Retinal pigment epithelial cell (primary cell): ENCODE data around the gene ZNF444.
A peak's percentile ranks its signal among the peaks of the same experiment; 100 is the strongest.

Experiments used
- DNase-seq: peaks from one replicate; pipeline ENCODE4 v3.0.0-alpha.2; 2010; ENCODE audit warnings: low read depth
- H3K4me3 ChIP-seq: 2 replicates; pipeline ENCODE4 v1.5.1; 2011; ENCODE audit warnings: mild to moderate bottlenecking, low read length, control low read depth, moderate library complexity
- TF ChIP-seq, protein P1 (sequence below): conservative IDR thresholded peaks from 2 replicates; pipeline ENCODE4 v1.5.1; 2011; ENCODE audit warnings: low read depth, low read length, control low read depth, inconsistent platforms

The ZNF444 gene

DNA sequence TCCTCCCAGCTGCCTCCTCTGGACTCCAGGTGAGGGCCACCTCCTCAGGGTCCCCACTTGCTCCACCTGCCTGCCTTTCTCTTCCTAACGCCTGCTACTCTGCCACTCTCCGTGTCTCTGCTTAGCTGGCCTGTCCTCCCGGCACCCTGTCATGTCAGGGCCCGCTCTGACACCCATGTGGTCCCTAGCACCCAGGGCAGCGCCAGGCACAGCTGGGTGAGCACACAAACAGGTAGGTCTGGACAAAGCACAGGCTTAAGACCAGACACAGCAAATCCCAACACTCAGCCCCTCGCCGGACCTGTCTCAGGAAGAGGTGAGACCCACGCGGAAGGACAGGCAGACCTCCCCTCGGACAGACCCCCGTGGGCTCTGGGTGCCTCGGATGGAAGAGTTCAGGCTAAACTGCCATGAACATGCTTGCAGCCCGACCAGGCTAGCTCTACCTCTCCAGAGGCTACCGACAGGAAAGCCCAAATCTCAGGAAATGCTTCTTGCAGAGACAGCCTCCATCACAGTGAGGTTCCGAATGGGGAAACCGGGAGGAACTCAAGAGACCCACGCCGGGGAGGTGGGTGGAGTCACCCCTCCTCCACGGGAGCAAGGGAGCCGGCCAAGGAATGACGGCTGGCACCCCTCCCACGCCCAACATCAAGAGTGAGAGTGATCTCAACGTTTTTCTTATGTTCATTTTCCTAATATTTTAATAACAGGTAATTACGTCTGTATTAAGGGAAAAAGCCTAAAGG is 32.5 kb upstream of the ZNF444 start:
- no peak for DNase-seq
- TF ChIP-seq, protein P1, sequence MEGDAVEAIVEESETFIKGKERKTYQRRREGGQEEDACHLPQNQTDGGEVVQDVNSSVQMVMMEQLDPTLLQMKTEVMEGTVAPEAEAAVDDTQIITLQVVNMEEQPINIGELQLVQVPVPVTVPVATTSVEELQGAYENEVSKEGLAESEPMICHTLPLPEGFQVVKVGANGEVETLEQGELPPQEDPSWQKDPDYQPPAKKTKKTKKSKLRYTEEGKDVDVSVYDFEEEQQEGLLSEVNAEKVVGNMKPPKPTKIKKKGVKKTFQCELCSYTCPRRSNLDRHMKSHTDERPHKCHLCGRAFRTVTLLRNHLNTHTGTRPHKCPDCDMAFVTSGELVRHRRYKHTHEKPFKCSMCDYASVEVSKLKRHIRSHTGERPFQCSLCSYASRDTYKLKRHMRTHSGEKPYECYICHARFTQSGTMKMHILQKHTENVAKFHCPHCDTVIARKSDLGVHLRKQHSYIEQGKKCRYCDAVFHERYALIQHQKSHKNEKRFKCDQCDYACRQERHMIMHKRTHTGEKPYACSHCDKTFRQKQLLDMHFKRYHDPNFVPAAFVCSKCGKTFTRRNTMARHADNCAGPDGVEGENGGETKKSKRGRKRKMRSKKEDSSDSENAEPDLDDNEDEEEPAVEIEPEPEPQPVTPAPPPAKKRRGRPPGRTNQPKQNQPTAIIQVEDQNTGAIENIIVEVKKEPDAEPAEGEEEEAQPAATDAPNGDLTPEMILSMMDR, result no peak
- H3K4me3 ChIP-seq, result no peak overlapping the region

DNA sequence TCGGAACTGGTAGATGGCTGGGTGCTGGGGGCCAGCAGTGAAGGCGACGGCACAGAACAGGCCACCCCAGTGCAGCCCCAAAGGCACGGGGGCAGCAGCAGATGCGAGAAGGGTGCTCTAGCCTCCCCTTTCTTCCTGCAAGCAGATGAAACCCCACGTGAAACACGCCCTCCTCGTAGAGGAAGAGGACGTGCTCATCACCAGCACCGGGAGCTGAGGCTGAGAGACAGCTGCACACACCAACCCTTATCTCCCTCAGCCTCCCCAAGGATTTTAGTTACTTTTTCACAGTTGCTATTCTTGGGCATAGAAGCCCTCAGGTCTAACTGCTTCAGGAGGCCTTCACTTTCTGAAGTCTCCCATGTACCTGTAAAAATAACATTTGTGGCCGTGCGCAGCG is 31.9 kb upstream of the ZNF444 start:
- no peak for DNase-seq
- no peak overlapping the region for H3K4me3 ChIP-seq
- TF ChIP-seq, protein P1, result no peak

DNA sequence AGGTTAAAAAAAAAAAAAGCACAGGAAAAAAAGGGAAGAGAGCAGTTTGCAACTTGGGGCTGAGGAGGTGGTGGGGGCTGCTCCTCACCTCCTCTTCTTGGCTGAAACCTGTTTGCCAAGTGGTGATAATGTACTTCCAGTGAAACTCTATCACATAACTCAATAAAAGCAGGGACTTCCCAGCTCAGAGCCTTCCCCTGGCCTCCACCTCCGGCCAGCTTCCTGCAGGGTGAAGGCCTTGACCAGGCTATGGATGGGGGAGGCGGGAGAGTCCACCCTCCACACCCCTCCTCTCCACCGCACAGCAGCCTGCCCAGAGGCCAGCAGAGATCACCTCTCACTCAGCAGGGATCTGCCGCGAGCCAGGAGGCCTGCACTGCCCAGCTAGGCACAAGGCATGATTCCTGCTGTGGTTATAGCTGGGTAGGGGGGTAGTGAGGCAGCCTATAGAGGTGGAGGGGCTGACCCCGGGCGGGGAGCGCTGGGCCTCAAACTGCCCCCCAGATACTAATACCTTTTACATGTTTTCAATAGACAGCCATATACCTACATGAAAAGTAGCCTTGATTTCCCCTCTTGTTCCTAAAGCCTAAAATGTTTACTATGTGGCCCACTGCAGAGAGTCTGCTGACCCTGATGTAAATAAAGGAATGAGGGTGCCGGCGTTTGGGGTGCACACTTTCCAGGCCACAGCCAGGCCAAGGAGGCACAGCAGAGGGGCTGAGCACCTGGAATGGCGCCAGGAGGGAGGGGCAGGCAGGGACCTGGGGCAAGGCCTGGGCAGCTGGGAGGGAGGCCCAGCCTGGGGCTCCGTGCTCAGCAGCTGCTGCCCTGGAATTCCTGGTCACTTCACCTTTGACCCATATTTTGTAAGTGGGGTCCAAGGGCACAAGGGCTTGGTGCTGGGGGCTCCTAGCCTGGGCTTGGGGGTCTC is 30.3 kb upstream of the ZNF444 start:
- DNase-seq, result no peak
- TF ChIP-seq, protein P1, result no peak
- H3K4me3 ChIP-seq, result no peak overlapping the region

DNA sequence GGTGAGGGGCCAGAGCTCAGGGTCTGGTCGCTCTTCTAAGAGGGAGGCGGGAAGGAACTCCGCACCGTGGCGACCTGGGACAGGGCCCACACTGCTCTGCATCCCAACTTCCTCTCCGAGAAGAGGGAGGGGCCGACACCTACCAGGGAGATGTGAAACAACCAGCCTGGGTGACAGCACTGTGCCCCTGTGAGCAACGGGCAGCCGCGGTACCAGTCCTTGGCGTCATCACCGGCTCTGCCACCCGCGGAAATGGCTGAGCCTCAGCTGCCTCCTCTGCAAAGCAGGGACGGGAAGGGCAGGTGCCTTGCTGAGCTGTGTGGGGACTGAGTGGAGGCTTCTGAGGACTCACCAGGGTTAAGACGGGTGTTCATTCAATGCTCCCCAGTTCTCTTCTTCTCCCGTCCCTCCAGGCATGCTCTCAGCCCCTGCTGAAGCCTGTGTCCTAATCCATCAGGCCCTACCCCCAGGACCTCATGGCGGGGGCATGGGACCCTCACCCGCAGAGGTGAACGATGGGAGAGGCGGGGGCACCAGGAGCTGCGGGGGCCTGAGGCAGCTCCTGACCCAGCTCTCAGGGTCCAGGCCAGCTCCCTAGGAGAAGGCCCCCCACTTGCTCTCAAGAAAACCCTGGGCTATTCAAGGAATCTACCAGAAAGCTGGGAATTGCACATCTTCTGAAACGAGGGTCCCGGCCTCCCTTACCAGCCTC is 29.3 kb upstream of the ZNF444 start:
- peak; percentile 40 for DNase-seq
- no peak overlapping the region for H3K4me3 ChIP-seq

DNA sequence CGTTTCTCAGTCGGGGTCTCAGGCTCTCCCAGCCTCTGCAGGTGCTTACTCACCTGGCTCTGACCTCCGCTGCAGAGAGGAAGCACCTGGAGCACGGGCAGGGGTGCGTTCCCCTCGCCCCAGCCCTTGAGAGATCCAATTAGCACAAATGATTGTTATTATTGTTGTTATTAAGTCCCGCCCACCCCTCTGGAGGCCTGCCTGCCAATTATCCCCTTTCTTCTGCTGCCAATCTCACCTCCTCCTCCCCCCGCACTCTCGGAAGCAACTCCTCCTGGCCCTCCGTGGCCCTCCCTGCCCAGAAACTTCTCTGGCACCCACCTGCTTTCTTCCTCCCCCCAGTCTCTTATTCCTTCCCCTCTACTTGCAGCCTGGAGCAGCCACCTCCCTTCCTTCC is 28.8 kb upstream of the ZNF444 start:
- DNase-seq, result no peak
- TF ChIP-seq, protein P1, result no peak
- no peak overlapping the region for H3K4me3 ChIP-seq

More for the DNA sequence above, 29.3 kb upstream of the ZNF444 start:
- TF ChIP-seq, protein P1, result no peak

DNA sequence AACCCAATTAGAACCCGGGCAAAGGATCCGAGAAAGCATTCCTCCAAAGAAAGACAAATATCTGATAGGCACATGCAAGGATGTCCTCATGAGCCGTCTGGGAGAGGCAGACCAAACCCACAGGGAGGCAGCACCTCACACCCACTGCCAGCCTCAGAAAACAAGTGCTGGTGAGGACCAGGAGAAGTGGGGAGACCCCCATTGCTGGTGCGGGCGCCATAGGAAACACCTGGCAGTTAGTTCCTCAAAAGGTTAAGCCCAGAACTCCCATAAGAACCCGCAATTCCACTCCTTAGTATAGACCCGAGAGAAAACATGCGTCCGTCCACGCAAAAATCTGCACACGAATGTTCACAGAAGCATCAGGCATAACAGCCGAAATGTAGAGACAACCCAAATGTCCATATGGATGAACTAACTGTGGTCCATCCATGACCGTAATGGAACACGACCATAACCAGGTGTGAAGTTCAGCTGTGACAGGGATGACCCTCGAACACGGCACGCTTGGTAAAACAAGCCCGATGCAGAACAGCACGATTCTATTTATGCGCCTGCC is 27.9 kb upstream of the ZNF444 start:
- TF ChIP-seq, protein P1, result no peak
- H3K4me3 ChIP-seq, result no peak overlapping the region
- DNase-seq, result no peak
